ENCODE results near the gene CDX1.

- TF ChIP-seq ZNF274 (IDR thresholded peaks at IDR 0.05; ENCODE audit: low read depth, low read length) (no peak), YY1 (IDR thresholded peaks at IDR 0.05; ENCODE audit: insufficient read depth, insufficient read length) (no peak), SUZ12 (IDR thresholded peaks at IDR 0.05; ENCODE audit: extremely low read depth, insufficient read depth, insufficient read length) (no peak)
These were observed 11.7 kb downstream of the CDX1 start for GRCh38 chr5:150178262-150178661.

All from NT2/D1 (cell line).